Endodermal cell (in vitro differentiated cells): Measurements from ENCODE around the gene ARID4B. TPM values are rescaled to one million over a fixed set of nuclear protein-coding genes. Genes with fewer than 3 reads are reported as not detected.

Source experiments
- DNase-seq: peaks from one replicate; pipeline ENCODE4 v3.0.0-alpha.2; 2017
- H3K27ac ChIP-seq: 2 replicates; pipeline ENCODE4 v1.5.1; 2013; ENCODE audit warnings: mild to moderate bottlenecking, low read depth, low read length, moderate library complexity
- H3K27me3 ChIP-seq: 2 replicates; pipeline ENCODE4 v1.6.1; 2013; ENCODE audit warnings: mild to moderate bottlenecking, low read length, moderate library complexity; ENCODE audit not compliant: insufficient read depth, control insufficient read depth, poor library complexity, severe bottlenecking
- H3K36me3 ChIP-seq: 2 replicates; pipeline ENCODE4 v1.7.0; 2013; ENCODE audit warnings: mild to moderate bottlenecking, low read length, moderate library complexity; ENCODE audit not compliant: control insufficient read depth, insufficient read depth
- H3K4me1 ChIP-seq: one replicate; pipeline ENCODE4 v1.7.0; 2013; ENCODE audit warnings: low read length; ENCODE audit not compliant: control insufficient read depth, insufficient read depth
- H3K4me3 ChIP-seq: 2 replicates; pipeline ENCODE4 v1.5.1; 2013; ENCODE audit warnings: mild to moderate bottlenecking, low read length, moderate library complexity
- H3K9ac ChIP-seq: 2 replicates; pipeline ENCODE4 v1.6.1; 2013; ENCODE audit warnings: mild to moderate bottlenecking, low read length, moderate library complexity; ENCODE audit not compliant: poor library complexity, severe bottlenecking; ENCODE audit errors: extremely low read depth
- H3K9me3 ChIP-seq: 2 replicates; pipeline ENCODE4 v1.6.1; 2013; ENCODE audit warnings: mild to moderate bottlenecking, low read length, moderate library complexity; ENCODE audit not compliant: control insufficient read depth
- H3K27ac Mint-ChIP-seq: 2 replicates; pipeline ENCODE4 v1.8.0; 2020; ENCODE audit warnings: mixed read lengths
- H3K27me3 Mint-ChIP-seq: 2 replicates; pipeline ENCODE4 v1.8.0; 2021; ENCODE audit warnings: mild to moderate bottlenecking, mixed read lengths; ENCODE audit not compliant: insufficient read depth
- H3K36me3 Mint-ChIP-seq: 2 replicates; pipeline ENCODE4 v1.8.0; 2020; ENCODE audit warnings: low read depth, mixed read lengths
- H3K4me1 Mint-ChIP-seq: 2 replicates; pipeline ENCODE4 v1.8.0; 2020; ENCODE audit warnings: mixed read lengths
- H3K4me3 Mint-ChIP-seq: 2 replicates; pipeline ENCODE4 v1.8.0; 2020; ENCODE audit warnings: mild to moderate bottlenecking, moderate library complexity, mixed read lengths
- H3K9me3 Mint-ChIP-seq: 2 replicates; pipeline ENCODE4 v1.8.0; 2020; ENCODE audit warnings: mild to moderate bottlenecking, mixed read lengths
- WGBS, 2 experiments: methylation state at CpG; one replicate each; pipeline versions ENCODE4 v1.1.5 to v1.1.7; 2013; ENCODE audit warnings: missing lambda C conversion rate in 2 of 2, mixed read lengths in 1 of 2; ENCODE audit not compliant: insufficient coverage in 1 of 2, insufficient read length in 1 of 2; 5-methylcytosine and 5-hydroxymethylcytosine counted together
- total RNA-seq, 2 donors: library from RNA; stranded (reverse); fragmentation: NEBNext Ultra II Directional in 1 of 2; extraction: Animal tissue kit (Norgen Biotek cat#: 25700) in 1 of 2; gene quantifications; 2 replicates in 1 of 2; 3 replicates in 1 of 2; pipeline ENCODE4 v1.2.1, GENCODE V29; 2021
- TF ChIP-seq, protein P1 (sequence below): fragments of 200-600 bp; sonication (generic); conservative IDR thresholded peaks from 2 replicates; pipeline ENCODE4 v1.5.0; 2021; ENCODE audit warnings: antibody characterized with exemption, mild to moderate bottlenecking

Gene ARID4B
- total RNA-seq, 2 donors from 2014 or later: 40.6 to 43.1 TPM

GRCh38 chr1:235136111-235136510, 191.9 kb downstream of the ARID4B start:
- H3K9me3 ChIP-seq: no peaks in the 10 kb centered on the region
- peaks cover 7% of the 10 kb centered on the region for H3K4me1 ChIP-seq
- Mint-ChIP-seq H3K27me3 (no peaks in the 10 kb centered on the region), H3K4me1 (peaks cover 16% of the 10 kb centered on the region), H3K27ac (no peak overlapping the region), H3K36me3 (peaks cover 89% of the 10 kb centered on the region), H3K9me3 (peaks cover 6% of the 10 kb centered on the region), H3K4me3 (no peak overlapping the region)
- H3K27ac ChIP-seq: no peak overlapping the region
- TF ChIP-seq, protein P1, sequence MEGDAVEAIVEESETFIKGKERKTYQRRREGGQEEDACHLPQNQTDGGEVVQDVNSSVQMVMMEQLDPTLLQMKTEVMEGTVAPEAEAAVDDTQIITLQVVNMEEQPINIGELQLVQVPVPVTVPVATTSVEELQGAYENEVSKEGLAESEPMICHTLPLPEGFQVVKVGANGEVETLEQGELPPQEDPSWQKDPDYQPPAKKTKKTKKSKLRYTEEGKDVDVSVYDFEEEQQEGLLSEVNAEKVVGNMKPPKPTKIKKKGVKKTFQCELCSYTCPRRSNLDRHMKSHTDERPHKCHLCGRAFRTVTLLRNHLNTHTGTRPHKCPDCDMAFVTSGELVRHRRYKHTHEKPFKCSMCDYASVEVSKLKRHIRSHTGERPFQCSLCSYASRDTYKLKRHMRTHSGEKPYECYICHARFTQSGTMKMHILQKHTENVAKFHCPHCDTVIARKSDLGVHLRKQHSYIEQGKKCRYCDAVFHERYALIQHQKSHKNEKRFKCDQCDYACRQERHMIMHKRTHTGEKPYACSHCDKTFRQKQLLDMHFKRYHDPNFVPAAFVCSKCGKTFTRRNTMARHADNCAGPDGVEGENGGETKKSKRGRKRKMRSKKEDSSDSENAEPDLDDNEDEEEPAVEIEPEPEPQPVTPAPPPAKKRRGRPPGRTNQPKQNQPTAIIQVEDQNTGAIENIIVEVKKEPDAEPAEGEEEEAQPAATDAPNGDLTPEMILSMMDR: no peak
- DNase-seq: no peak
- peaks cover 83% of the 10 kb centered on the region for H3K36me3 ChIP-seq
- H3K27me3 ChIP-seq: no peaks in the 10 kb centered on the region
- 98% methylated on average over 3 to 4 of the region's 4 CpGs for WGBS, 2 experiments
- no peak overlapping the region for H3K4me3 ChIP-seq
- no peak overlapping the region for H3K9ac ChIP-seq

- H3K4me3 Mint-ChIP-seq: no peak overlapping the region
- 81 to 96% methylated on average over 8 to 11 of the region's 12 CpGs for WGBS, 2 experiments
- no peak for DNase-seq
Measured at GRCh38 chr1:235134171-235134570, 193.8 kb downstream of the ARID4B start.

DNA sequence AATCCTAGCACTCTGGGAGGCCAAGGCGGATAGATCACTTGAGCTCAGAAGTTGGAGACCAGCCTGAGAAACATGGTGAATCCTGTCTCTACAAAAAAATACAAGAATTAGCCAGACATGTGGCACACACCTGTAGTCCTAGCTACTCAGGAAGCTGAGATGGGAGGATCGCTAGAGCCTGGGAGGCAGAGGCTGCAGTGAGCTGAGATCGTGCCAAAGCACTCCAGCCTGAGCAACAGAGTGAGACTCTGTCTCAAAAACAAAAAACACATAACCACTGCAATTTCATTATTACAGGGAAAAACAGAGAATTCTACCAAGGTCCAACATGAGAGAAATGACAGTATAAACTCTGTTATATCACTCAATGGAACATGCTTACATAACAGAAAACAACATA, 194.9 kb downstream of the ARID4B start:
- Histone ChIP-seq H3K27me3 (no peaks in the 10 kb centered on the region), H3K4me3 (no peak overlapping the region), H3K27ac (no peak overlapping the region), H3K9ac (no peak overlapping the region), H3K9me3 (no peaks in the 10 kb centered on the region), H3K4me1 (peaks cover 11% of the 10 kb centered on the region), H3K36me3 (peaks cover 71% of the 10 kb centered on the region)
- Mint-ChIP-seq H3K4me1 (peaks cover 23% of the 10 kb centered on the region), H3K9me3 (peaks cover 12% of the 10 kb centered on the region), H3K27me3 (no peaks in the 10 kb centered on the region), H3K36me3 (peaks cover 72% of the 10 kb centered on the region), H3K4me3 (no peak overlapping the region), H3K27ac (peak overlapping the region; percentile 19)
- 75 to 96% methylated on average over 1 to 3 of the region's 3 CpGs for WGBS, 2 experiments
- TF ChIP-seq, protein P1: no peak
- DNase-seq: no peak

More at GRCh38 chr1:235134171-235134570, 193.8 kb downstream of the ARID4B start:
- H3K36me3 ChIP-seq: peaks cover 82% of the 10 kb centered on the region
- Mint-ChIP-seq H3K4me1 (peaks cover 23% of the 10 kb centered on the region), H3K9me3 (peaks cover 12% of the 10 kb centered on the region), H3K36me3 (peaks cover 82% of the 10 kb centered on the region), H3K27me3 (no peaks in the 10 kb centered on the region), H3K27ac (no peak overlapping the region)
- no peak overlapping the region for H3K9ac ChIP-seq
- TF ChIP-seq, protein P1: no peak
- no peaks in the 10 kb centered on the region for H3K27me3 ChIP-seq
- no peak overlapping the region for H3K4me3 ChIP-seq
- H3K4me1 ChIP-seq: peaks cover 8% of the 10 kb centered on the region
- H3K9me3 ChIP-seq: no peaks in the 10 kb centered on the region
- H3K27ac ChIP-seq: no peak overlapping the region
